ENCODE results near the gene VWDE.

VWDE gene

DNA sequence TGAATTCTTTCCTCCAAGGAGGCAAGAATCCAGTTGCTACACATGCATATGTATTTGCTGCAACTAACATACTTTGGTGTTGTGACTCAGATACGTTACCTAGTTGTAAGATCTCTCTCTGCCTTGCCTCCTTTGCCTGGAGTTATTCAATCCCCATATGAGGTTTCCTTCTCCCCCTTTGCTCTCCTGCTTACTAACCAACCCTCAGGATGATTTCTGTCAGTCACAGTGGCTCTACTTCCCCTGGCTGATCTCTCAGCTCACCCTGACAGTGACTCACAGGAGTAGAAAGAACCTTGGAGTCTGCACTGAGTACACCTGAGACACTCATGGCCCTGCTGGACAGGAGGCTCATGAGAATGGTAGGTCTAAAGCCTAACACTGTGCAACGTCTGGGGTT lies 100.6 kb downstream of the VWDE start:
- H3K27ac ChIP-seq: no peak overlapping the region
- TF ChIP-seq ZFX (IDR thresholded peaks at IDR 0.05): no peak
- TF ChIP-seq, protein P1, sequence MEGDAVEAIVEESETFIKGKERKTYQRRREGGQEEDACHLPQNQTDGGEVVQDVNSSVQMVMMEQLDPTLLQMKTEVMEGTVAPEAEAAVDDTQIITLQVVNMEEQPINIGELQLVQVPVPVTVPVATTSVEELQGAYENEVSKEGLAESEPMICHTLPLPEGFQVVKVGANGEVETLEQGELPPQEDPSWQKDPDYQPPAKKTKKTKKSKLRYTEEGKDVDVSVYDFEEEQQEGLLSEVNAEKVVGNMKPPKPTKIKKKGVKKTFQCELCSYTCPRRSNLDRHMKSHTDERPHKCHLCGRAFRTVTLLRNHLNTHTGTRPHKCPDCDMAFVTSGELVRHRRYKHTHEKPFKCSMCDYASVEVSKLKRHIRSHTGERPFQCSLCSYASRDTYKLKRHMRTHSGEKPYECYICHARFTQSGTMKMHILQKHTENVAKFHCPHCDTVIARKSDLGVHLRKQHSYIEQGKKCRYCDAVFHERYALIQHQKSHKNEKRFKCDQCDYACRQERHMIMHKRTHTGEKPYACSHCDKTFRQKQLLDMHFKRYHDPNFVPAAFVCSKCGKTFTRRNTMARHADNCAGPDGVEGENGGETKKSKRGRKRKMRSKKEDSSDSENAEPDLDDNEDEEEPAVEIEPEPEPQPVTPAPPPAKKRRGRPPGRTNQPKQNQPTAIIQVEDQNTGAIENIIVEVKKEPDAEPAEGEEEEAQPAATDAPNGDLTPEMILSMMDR (conservative IDR thresholded peaks at IDR 0.05): no peak

DNA sequence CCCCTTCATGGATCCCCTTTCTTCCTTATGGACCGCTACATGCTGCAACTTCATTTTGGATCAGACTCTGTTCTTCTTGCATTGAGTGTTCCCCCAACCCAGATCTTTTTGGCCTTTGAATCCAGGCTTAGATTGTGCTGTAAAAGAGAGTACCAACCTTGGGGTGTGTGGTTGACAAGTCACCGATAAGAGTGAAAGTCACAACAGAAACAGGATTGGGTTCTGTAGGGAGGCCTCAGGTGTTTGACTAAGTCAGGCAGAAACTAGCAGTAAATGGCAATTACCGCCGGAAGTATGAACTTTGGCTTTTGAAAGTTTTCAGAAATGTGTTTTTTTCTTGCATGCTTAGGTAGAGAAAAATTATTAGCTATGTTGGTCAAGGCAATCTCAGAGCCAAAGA lies 103.2 kb downstream of the VWDE start:
- TF ChIP-seq, protein P1 (conservative IDR thresholded peaks at IDR 0.05): no peak
- TF ChIP-seq ZFX (IDR thresholded peaks at IDR 0.05): no peak
- no peak overlapping the region for H3K27ac ChIP-seq

DNA sequence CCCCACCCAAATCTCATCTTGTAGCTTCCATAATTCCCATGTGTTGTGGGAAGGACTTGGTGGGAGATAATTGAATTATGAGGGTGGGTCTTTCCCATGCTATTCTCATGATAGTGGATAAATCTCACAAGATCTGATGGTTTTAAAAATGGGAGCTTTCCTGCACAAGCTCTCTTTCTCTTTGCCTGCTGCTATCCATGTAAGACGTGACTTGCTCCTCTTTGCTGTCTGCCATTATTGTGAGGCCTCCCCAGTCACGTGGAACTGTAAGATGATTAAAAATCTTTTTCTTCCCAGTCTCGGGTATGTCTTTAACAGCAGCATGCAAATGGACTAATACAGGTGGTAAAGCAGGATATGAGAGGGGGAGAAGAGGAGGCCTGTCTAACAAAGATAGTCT lies 104.3 kb downstream of the VWDE start:
- TF ChIP-seq, protein P1 (conservative IDR thresholded peaks at IDR 0.05): no peak
- no peak for TF ChIP-seq ZFX (IDR thresholded peaks at IDR 0.05)
- H3K27ac ChIP-seq: no peak overlapping the region

DNA sequence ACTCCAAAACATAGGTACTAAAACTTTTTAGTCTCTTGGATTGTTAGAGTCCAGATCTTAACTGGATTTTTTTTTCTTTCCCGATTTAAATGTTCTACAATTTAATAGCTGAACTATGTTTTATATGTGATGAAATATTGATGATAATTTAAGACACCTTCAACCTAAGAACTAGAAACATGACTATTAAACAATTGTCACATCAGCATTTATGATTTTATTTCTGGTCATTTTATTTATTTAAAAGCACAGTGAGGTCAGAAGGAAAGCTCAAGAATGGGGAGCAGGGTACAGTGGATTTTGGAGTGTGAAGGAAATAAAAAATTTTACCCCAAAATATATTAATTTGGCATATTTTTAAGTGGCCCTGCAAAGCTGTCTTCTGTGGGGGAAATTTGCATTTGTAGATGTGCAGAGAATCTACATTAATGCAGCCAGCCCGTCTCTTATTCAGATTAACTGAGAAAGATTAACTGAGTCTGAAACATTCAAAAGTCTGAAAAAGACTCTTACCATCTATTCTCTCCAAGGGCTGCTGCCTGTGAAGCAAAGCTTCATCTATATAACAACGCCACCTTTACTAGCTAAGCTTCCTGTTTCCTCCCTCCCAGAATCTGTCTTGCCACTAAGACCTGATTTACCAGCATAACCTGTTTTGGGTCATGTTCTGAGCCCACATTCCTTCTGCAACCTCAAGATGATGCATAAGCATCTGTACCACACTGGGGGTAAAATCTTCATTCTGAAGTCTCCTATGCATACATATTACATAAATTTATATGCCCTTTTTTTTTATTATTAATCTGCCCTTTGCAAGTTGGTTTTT lies 106.2 kb downstream of the VWDE start:
- TF ChIP-seq ZFX (IDR thresholded peaks at IDR 0.05): no peak
- TF ChIP-seq, protein P1 (conservative IDR thresholded peaks at IDR 0.05): no peak
- H3K27ac ChIP-seq: no peak overlapping the region

DNA sequence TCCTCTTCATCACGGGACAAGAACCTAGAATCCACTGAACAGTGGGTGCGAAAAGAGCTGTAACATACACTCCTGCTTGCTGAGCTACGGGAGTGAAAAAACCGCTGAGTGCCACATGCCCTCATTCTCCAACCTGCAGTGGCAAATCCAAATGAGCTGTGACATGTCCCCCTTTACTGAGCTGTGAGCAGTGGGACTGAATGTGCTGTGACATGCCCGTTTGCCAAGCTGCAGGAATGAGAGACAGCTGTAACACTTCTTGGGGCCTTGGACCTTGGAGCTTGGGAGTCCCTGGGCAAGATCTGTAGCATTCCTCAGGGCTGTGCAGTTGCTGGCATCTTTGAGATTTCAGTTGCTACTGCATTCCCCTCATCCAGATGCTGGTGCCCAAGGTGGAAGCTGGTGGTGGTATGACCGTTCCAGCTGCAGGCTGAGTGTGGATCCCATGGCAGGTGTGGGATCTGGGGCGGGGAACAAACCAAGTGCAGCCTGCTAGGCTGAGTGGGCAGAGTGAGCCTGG lies 107.6 kb downstream of the VWDE start:
- H3K27ac ChIP-seq: no peak overlapping the region
- TF ChIP-seq, protein P1 (conservative IDR thresholded peaks at IDR 0.05): no peak
- TF ChIP-seq ZFX (IDR thresholded peaks at IDR 0.05): no peak

DNA sequence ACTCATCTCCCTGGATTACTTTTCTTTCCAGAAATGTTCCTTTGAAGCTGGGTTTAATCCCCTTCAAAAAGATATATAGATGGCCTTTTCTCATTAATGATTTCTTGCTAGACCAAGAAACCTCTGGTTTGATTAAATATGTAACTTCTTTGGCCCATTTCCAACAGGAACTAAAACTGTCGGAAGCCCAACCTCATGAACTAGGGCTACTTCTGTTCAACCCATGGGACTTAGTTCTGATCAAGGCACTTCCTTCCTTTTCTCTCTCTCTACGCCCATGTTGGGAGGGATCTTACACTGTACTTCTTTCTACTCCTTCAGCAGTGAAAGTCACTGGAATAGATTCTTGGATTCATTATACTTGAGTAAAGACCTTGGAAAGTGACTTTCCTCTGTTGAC lies 109.0 kb downstream of the VWDE start:
- no peak overlapping the region for H3K27ac ChIP-seq
- TF ChIP-seq, protein P1 (conservative IDR thresholded peaks at IDR 0.05): no peak
- no peak for TF ChIP-seq ZFX (IDR thresholded peaks at IDR 0.05)

DNA sequence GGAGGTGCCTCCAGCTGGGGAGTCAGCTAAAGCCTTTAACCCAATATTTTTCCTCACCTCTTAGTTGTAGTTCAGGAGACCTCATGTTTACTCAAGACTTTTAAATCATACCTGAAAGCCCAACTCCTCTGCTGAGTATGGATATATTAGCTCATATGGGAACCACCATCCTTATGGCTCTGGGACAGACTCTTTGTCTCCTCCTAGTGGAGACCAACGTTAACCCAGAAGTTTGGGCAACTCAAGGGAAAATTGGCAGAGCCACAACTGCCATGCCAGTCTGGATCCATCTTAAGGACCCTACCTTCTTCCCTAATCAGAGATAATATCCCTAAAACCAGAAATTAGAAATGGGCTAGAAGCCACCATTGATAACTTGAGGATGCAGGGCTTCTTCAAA lies 111.8 kb downstream of the VWDE start:
- H3K27ac ChIP-seq: no peak overlapping the region
- no peak for TF ChIP-seq ZFX (IDR thresholded peaks at IDR 0.05)
- TF ChIP-seq, protein P1 (conservative IDR thresholded peaks at IDR 0.05): peak; percentile 71
